H9 (cell line): Measurements from ENCODE around the gene KCND2. TPM values are rescaled to one million over a fixed set of nuclear protein-coding genes. Genes with fewer than 3 reads are reported as not detected.

ENCODE experiments used
- DNase-seq: peaks from one replicate; pipeline ENCODE4 v3.0.0-alpha.2; 2017
- H2AFZ ChIP-seq: one replicate; pipeline ENCODE4 v1.6.1; 2013; ENCODE audit warnings: mild to moderate bottlenecking, low read length, control low read depth, moderate library complexity
- H2AK5ac ChIP-seq: 2 replicates; pipeline ENCODE4 v1.6.1; 2013; ENCODE audit warnings: low read length, control low read depth, mixed read lengths; ENCODE audit not compliant: insufficient read length
- H2BK120ac ChIP-seq: one replicate; pipeline ENCODE4 v1.6.1; 2013; ENCODE audit warnings: low read depth, mild to moderate bottlenecking, low read length, control low read depth, inconsistent platforms; ENCODE audit not compliant: poor library complexity, severe bottlenecking
- H2BK12ac ChIP-seq: 2 replicates; pipeline ENCODE4 v1.6.1; 2013; ENCODE audit warnings: low read length, control low read depth, mixed read lengths, low read depth; ENCODE audit not compliant: insufficient read length
- H2BK15ac ChIP-seq: 2 replicates; pipeline ENCODE4 v1.6.1; 2013; ENCODE audit warnings: low read depth, low read length, control low read depth
- H2BK20ac ChIP-seq: one replicate; pipeline ENCODE4 v1.6.1; 2013; ENCODE audit warnings: low read depth, mild to moderate bottlenecking, low read length, control low read depth, inconsistent platforms; ENCODE audit not compliant: poor library complexity, severe bottlenecking
- H2BK5ac ChIP-seq: 2 replicates; pipeline ENCODE4 v1.6.1; 2013; ENCODE audit warnings: low read length, control low read depth, mixed read lengths; ENCODE audit not compliant: insufficient read length
- H3K14ac ChIP-seq: 2 replicates; pipeline ENCODE4 v1.6.1; 2013; ENCODE audit warnings: low read length, control low read depth; ENCODE audit not compliant: insufficient read depth
- H3K18ac ChIP-seq: 2 replicates; pipeline ENCODE4 v1.6.1; 2013; ENCODE audit warnings: low read depth, mild to moderate bottlenecking, mixed read lengths, low read length, control low read depth; ENCODE audit not compliant: insufficient read length
- H3K23ac ChIP-seq: 2 replicates; pipeline ENCODE4 v1.6.1; 2013; ENCODE audit warnings: low read length, control low read depth, mixed read lengths, low read depth; ENCODE audit not compliant: insufficient read length
- H3K23me2 ChIP-seq: 2 replicates; pipeline ENCODE4 v1.6.1; 2013; ENCODE audit warnings: low read depth, mild to moderate bottlenecking, mixed read lengths, low read length, control low read depth; ENCODE audit not compliant: insufficient read length, poor library complexity, severe bottlenecking
- H3K27ac ChIP-seq: 2 replicates; pipeline ENCODE4 v1.5.1; 2013; ENCODE audit warnings: low read length, control low read depth, mixed read lengths, low read depth; ENCODE audit not compliant: insufficient read length
- H3K27me3 ChIP-seq: 2 replicates; pipeline ENCODE4 v1.6.1; 2013; ENCODE audit warnings: low read length, control low read depth, inconsistent platforms; ENCODE audit not compliant: insufficient read depth
- H3K4ac ChIP-seq: 2 replicates; pipeline ENCODE4 v1.6.1; 2013; ENCODE audit warnings: low read depth, mild to moderate bottlenecking, control low read depth, inconsistent platforms, low read length, moderate library complexity
- H3K4me1 ChIP-seq: 2 replicates; pipeline ENCODE4 v1.6.1; 2013; ENCODE audit warnings: low read length, control low read depth, inconsistent platforms; ENCODE audit not compliant: insufficient read depth
- H3K4me2 ChIP-seq: 2 replicates; pipeline ENCODE4 v1.6.1; 2013; ENCODE audit warnings: low read length, control low read depth, mixed read lengths; ENCODE audit not compliant: insufficient read length, insufficient read depth
- H3K56ac ChIP-seq: 2 replicates; pipeline ENCODE4 v1.6.1; 2013; ENCODE audit warnings: low read depth, mild to moderate bottlenecking, mixed read lengths, low read length, control low read depth; ENCODE audit not compliant: insufficient read length
- H3K79me1 ChIP-seq: 2 replicates; pipeline ENCODE4 v1.6.1; 2013; ENCODE audit warnings: low read depth, mild to moderate bottlenecking, moderate library complexity, low read length, control low read depth, inconsistent platforms; ENCODE audit not compliant: insufficient read depth, poor library complexity, severe bottlenecking
- H3K79me2 ChIP-seq: 2 replicates; pipeline ENCODE4 v1.6.1; 2013; ENCODE audit warnings: low read length, control low read depth, inconsistent platforms; ENCODE audit not compliant: insufficient read depth
- H3K9ac ChIP-seq: 2 replicates; pipeline ENCODE4 v1.6.1; 2013; ENCODE audit warnings: low read length, control low read depth, mixed read lengths; ENCODE audit not compliant: insufficient read length; ENCODE audit errors: extremely low read depth
- H3K9me3 ChIP-seq: one replicate; pipeline ENCODE4 v1.6.1; 2013; ENCODE audit warnings: low read depth, low read length, inconsistent platforms; ENCODE audit not compliant: control insufficient read depth
- H3T11ph ChIP-seq: one replicate; pipeline ENCODE4 v1.6.1; 2013; ENCODE audit warnings: mild to moderate bottlenecking, low read length, control low read depth, inconsistent platforms
- H4K20me1 ChIP-seq: one replicate; pipeline ENCODE4 v1.6.1; 2013; ENCODE audit not compliant: control insufficient read depth, insufficient read length, insufficient read depth
- H4K5ac ChIP-seq: 2 replicates; pipeline ENCODE4 v1.6.1; 2013; ENCODE audit warnings: low read depth, mild to moderate bottlenecking, mixed read lengths, low read length, control low read depth; ENCODE audit not compliant: insufficient read length
- H4K8ac ChIP-seq: replicated peaks from 2 replicates; pipeline ENCODE4 v1.6.1; 2013; ENCODE audit warnings: low read length, control low read depth, mixed read lengths, low read depth; ENCODE audit not compliant: insufficient read length
- H4K91ac ChIP-seq: 2 replicates; pipeline ENCODE4 v1.6.1; 2013; ENCODE audit warnings: low read depth, mild to moderate bottlenecking, moderate library complexity, mixed read lengths, low read length, control low read depth; ENCODE audit not compliant: insufficient read length
- H3K27ac Mint-ChIP-seq, 3 experiments: 2 replicates in 2 of 3; 3 replicates in 1 of 3; pipeline ENCODE4 v1.8.0; 2020 to 2021; ENCODE audit warnings: mixed read lengths in 3 of 3, mild to moderate bottlenecking in 1 of 3, moderate library complexity in 1 of 3
- H3K27me3 Mint-ChIP-seq: 2 replicates; pipeline ENCODE4 v1.8.0; 2021; ENCODE audit warnings: low read depth, mild to moderate bottlenecking, moderate library complexity, mixed read lengths
- H3K36me3 Mint-ChIP-seq, 3 experiments: 2 replicates in 2 of 3; 3 replicates in 1 of 3; pipeline ENCODE4 v1.8.0; 2020 to 2021; ENCODE audit warnings: low read depth in 3 of 3, mixed read lengths in 3 of 3; ENCODE audit not compliant: insufficient read depth in 1 of 3
- H3K4me1 Mint-ChIP-seq, 2 experiments: 2 replicates each; pipeline ENCODE4 v1.8.0; 2020; ENCODE audit warnings: mixed read lengths in 2 of 2
- H3K4me3 Mint-ChIP-seq, 2 experiments: 2 replicates in 1 of 2; 3 replicates in 1 of 2; pipeline ENCODE4 v1.8.0; 2020 to 2021; ENCODE audit warnings: mild to moderate bottlenecking in 2 of 2, mixed read lengths in 2 of 2, moderate library complexity in 1 of 2
- H3K9me3 Mint-ChIP-seq, 2 experiments: 2 replicates in 1 of 2; 3 replicates in 1 of 2; pipeline ENCODE4 v1.8.0; 2020; ENCODE audit warnings: mild to moderate bottlenecking in 2 of 2, mixed read lengths in 2 of 2, moderate library complexity in 1 of 2
- WGBS: extraction: QIAGEN DNeasy Blood & Tissue Kit; methylation state at CpG from one replicate; pipeline ENCODE4 v1.1.7; 2013; ENCODE audit warnings: missing lambda C conversion rate, low lambda C conversion rate, mixed read lengths; ENCODE audit not compliant: insufficient read length; ENCODE audit errors: extremely low coverage; 5-methylcytosine and 5-hydroxymethylcytosine counted together
- total RNA-seq: library from RNA; stranded (reverse); gene quantifications from 2 replicates; pipeline ENCODE4 v1.2.1, GENCODE V29; 2021
- TF ChIP-seq, protein P1 (sequence below): fragments of 200-600 bp; sonication (generic); conservative IDR thresholded peaks from 3 replicates; pipeline ENCODE4 v1.8.0; 2021; ENCODE audit warnings: antibody characterized with exemption, mild to moderate bottlenecking

Gene KCND2
- total RNA-seq, 1 experiment from 2014 or later = 6.4 TPM

GRCh38 chr7:120519224-120519623 is 246.2 kb downstream of the KCND2 start:
- Histone ChIP-seq H3K4me2 (no peak overlapping the region), H3K9ac (no peak overlapping the region), H3K18ac (peak overlapping the region; percentile 35), H2BK120ac (no peak overlapping the region), H3K79me2 (no peaks in the 10 kb centered on the region), H2BK5ac (no peak overlapping the region), H3K79me1 (no peaks in the 10 kb centered on the region), H2AFZ (peak overlapping the region; percentile 16), H4K5ac (no peak overlapping the region), H2BK12ac (no peak overlapping the region), H2BK20ac (no peak overlapping the region), H3K56ac (no peak overlapping the region), H3K27ac (no peak overlapping the region), H2BK15ac (no peak overlapping the region), H3K4me1 (peaks cover 10% of the 10 kb centered on the region; the same call in 1 of the 2 replicates), H4K91ac (no peak overlapping the region), H3K14ac (no peak overlapping the region), H3K4ac (no peak overlapping the region), H3K27me3 (no peaks in the 10 kb centered on the region), H2AK5ac (no peak overlapping the region), H3K23me2 (no peaks in the 10 kb centered on the region), H4K8ac (no peak overlapping the region), H3K9me3 (no peaks in the 10 kb centered on the region), H3T11ph (no peak overlapping the region), H4K20me1 (no peaks in the 10 kb centered on the region), H3K23ac (no peak overlapping the region)
- Mint-ChIP-seq H3K4me1 (peaks cover 33 to 37% of the 10 kb centered on the region in 2 experiments), H3K27ac (peak overlapping the region in 2 of 3 experiments; percentile 75 to 88; a peak in 3 of 7 replicates), H3K27me3 (no peaks in the 10 kb centered on the region), H3K9me3 (no peaks in the 10 kb centered on the region), H3K4me3 (no peak overlapping the region), H3K36me3 (peaks cover 2 to 14% (median 3%) of the 10 kb centered on the region in 3 experiments; a peak in 3 of 7 replicates)
- TF ChIP-seq, protein P1, sequence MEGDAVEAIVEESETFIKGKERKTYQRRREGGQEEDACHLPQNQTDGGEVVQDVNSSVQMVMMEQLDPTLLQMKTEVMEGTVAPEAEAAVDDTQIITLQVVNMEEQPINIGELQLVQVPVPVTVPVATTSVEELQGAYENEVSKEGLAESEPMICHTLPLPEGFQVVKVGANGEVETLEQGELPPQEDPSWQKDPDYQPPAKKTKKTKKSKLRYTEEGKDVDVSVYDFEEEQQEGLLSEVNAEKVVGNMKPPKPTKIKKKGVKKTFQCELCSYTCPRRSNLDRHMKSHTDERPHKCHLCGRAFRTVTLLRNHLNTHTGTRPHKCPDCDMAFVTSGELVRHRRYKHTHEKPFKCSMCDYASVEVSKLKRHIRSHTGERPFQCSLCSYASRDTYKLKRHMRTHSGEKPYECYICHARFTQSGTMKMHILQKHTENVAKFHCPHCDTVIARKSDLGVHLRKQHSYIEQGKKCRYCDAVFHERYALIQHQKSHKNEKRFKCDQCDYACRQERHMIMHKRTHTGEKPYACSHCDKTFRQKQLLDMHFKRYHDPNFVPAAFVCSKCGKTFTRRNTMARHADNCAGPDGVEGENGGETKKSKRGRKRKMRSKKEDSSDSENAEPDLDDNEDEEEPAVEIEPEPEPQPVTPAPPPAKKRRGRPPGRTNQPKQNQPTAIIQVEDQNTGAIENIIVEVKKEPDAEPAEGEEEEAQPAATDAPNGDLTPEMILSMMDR = no peak
- no CpG with 5 or more reads among the region's 3 CpGs for WGBS
- DNase-seq = no peak
